Measurements from ENCODE around the gene RIN3.

DNA sequence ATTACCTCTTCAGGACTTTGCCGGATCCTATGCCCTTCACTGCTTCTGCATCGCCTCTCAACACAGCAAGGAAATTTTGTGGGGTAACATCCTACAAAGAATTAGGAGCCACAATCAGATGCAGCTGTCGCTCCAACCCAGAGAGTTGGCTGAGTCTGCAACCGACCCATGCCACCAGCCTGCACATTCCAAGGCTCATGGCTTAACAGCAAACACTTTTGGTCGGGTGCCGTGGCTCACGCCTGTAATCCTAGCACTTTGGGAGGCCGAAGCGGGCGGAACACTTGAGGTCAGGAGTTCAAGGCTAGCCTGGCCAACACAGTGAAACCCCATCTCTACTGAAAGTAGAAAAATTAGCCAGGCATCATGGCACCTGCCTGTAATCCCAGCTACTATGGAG lies 202.6 kb downstream of the RIN3 start:
- TF ChIP-seq CTCF (IDR thresholded peaks at IDR 0.05): no peak
- TF ChIP-seq POLR2A (IDR thresholded peaks at IDR 0.05): no peak
